Natural killer cell treated with Interleukin-12 subunit alpha and Interleukin-12 subunit beta and Interleukin-15 and Interleukin-18, amount 100 ng/mL, for 72 hours (primary cell): ENCODE results near the gene COX10. TPM values are rescaled to one million over a fixed set of nuclear protein-coding genes. Genes with fewer than 3 reads are reported as not detected.
"Not testable (repeated sequence)": the region's sequence is repeated elsewhere in the genome, so short reads cannot be mapped to it uniquely, and the experiment has no call there.

Experiments
- ATAC-seq, 2 donors: fragments of 150-1000 bp; cut with Tn5 transposase in 1 of 2; sonication (Bioruptor Pico), chemical (Tn5 transposase) in 1 of 2; 2 replicates each; pipeline ENCODE4 v1.10.0; 2021
- DNase-seq: peaks from one replicate; pipeline ENCODE4 v3.0.0; 2022; ENCODE audit warnings: low spot score
- H3K27ac Mint-ChIP-seq, 2 donors: 1 replicate in 1 of 2; 2 replicates in 1 of 2; pipeline ENCODE4 v1.8.0; 2022; ENCODE audit warnings: mixed read lengths in 2 of 2, mild to moderate bottlenecking in 1 of 2, moderate library complexity in 1 of 2
- H3K27me3 Mint-ChIP-seq, 2 donors: 1 replicate in 1 of 2; 2 replicates in 1 of 2; pipeline ENCODE4 v1.8.0; 2022; ENCODE audit warnings: mixed read lengths in 2 of 2
- H3K36me3 Mint-ChIP-seq: one replicate; pipeline ENCODE4 v1.8.0; 2022; ENCODE audit warnings: mixed read lengths
- H3K4me1 Mint-ChIP-seq, 2 donors: 1 replicate in 1 of 2; 2 replicates in 1 of 2; pipeline ENCODE4 v1.8.0; 2022; ENCODE audit warnings: low read depth in 2 of 2, mixed read lengths in 2 of 2, mild to moderate bottlenecking in 1 of 2
- H3K4me3 Mint-ChIP-seq: one replicate; pipeline ENCODE4 v1.8.0; 2022; ENCODE audit warnings: mixed read lengths
- H3K9me3 Mint-ChIP-seq: 2 replicates; pipeline ENCODE4 v1.8.0; 2022; ENCODE audit warnings: mixed read lengths
- total RNA-seq, 2 donors: library from RNA; stranded (reverse); gene quantifications; one replicate each; pipeline ENCODE4 v1.2.3, GENCODE V29; 2022

The COX10 gene
- total RNA-seq, 2 donors from 2014 or later, result 22.7 to 26.4 TPM

DNA sequence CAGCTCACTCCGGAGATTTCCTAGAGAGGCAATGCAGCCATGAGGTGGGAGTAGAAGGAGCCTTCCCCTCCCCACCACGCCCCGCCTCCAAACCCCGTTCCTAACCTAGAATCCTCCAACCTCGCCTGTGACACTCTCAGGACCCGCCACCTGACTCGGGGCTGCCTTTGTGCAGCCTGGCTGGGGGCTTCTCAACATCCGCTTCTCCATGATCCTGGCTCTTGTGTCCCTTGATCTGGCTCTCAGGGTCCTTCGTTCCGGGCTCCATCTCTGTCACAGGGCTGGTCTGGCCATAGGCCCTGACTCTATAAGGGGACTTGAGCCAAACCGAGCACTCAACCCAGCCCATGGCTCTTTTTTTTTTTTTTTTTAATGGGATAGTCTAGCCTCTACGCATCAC lies 143.1 kb downstream of the COX10 start:
- no peak for DNase-seq
- Mint-ChIP-seq H3K27ac (peak overlapping the region in 1 of 2 donors; percentile 22), H3K36me3 (no peaks in the 10 kb centered on the region)

DNA sequence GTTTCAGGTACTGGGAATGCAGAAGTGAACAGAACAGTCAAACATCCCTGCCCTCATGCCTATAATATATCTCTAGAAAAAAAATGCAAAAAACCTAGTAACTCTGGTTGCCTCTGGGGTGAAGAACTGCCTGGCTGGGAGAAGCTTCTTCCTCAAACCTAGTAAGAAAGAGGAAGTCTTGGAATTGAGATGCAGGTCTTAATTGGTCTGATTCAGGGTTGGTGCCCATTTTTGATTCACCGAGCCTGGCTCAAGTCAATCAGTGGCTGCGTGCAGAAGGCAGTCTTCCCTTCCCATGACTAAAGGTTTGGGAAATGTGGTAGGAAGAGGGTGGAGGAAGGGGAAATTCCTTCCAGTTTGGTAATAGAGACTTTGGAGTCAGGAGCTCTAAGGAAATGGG lies 145.0 kb downstream of the COX10 start:
- Mint-ChIP-seq H3K4me1 (peaks cover 12 to 26% of the 10 kb centered on the region in 2 donors), H3K27me3 (no peaks in the 10 kb centered on the region), H3K36me3 (no peaks in the 10 kb centered on the region), H3K27ac (no peak overlapping the region), H3K9me3 (no peaks in the 10 kb centered on the region), H3K4me3 (no peak overlapping the region)
- no peak for ATAC-seq
- DNase-seq, result no peak

More for the DNA sequence above, 143.1 kb downstream of the COX10 start:
- no peak for ATAC-seq
- Mint-ChIP-seq H3K27me3 (no peaks in the 10 kb centered on the region), H3K4me1 (peaks cover 30 to 43% of the 10 kb centered on the region in 2 donors), H3K4me3 (no peak overlapping the region), H3K9me3 (no peaks in the 10 kb centered on the region)

- ATAC-seq, result no peak
- Mint-ChIP-seq H3K4me1 (no peaks in the 10 kb centered on the region), H3K36me3 (peaks cover 5% of the 10 kb centered on the region), H3K27ac (no peak overlapping the region), H3K9me3 (no peaks in the 10 kb centered on the region), H3K4me3 (no peak overlapping the region), H3K27me3 (no peaks in the 10 kb centered on the region)
- no peak for DNase-seq
Observed at GRCh38 chr17:14222611-14223010, 153.3 kb downstream of the COX10 start.

DNA sequence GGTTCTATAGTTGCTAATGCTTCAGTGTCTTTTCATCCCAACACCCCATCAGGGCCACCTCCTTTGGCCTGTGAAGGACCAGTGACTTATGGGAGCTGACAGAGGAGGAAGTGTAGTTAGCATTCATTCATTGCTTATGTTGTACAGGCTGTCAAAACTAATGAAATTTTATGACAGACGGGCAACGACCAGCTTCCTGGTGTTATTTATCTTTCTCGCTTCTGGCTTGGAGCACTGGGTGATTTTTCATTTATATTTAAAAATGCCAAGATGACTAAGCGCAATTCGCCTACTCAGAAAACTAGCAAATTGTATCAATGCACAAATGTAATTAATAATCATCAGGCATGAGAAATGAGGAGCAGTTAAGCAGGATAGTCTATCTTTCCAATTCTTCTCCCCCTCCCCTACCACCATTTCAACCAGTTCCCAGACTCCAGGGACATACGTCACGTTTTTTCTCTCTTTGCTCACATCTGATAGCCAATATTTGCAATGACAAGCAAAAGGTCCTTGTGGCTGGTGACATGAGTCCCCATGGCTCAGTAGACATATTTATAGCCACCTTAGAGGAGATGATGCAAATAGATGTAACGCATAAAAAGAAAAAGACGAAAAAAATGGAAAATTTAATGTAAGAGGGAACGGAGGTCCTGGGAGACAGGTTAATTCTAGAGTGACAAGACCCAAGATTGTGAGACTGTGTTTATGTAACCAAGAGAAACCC lies 156.1 kb downstream of the COX10 start:
- H3K4me3 Mint-ChIP-seq, result no peak overlapping the region
- no peaks in the 10 kb centered on the region for H3K9me3 Mint-ChIP-seq
- H3K27ac Mint-ChIP-seq, result no peak overlapping the region
- ATAC-seq (no peak), DNase-seq (no peak)
- H3K36me3 Mint-ChIP-seq, result peaks cover 5% of the 10 kb centered on the region
- peaks cover 0 to 2% of the 10 kb centered on the region in 2 donors for H3K4me1 Mint-ChIP-seq
- no peaks in the 10 kb centered on the region for H3K27me3 Mint-ChIP-seq

DNA sequence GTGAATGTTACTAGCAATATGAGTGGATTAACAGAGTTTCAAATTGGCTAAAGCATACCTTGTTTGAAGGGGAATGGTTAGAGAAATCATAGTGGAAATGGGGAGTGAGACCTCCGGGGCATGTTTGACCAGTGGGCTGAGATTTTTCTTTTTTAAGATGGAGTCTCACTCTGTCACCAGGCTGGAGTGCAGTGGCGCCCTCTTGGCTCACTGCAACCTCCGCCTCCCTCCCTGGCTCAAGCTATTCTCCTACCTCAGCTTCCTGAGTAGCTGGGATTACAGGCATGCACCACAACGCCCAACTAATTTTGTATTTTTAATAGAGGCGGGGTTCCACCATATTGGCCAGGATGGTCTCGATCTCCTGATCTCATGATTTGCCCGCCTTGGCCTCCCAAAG lies 157.7 kb downstream of the COX10 start:
- Mint-ChIP-seq H3K4me3 (no peak overlapping the region), H3K36me3 (peaks cover 5% of the 10 kb centered on the region), H3K27ac (no peak overlapping the region), H3K4me1 (peaks cover 0 to 2% of the 10 kb centered on the region in 2 donors), H3K27me3 (no peaks in the 10 kb centered on the region), H3K9me3 (no peaks in the 10 kb centered on the region)
- DNase-seq, result no peak
- no peak for ATAC-seq

DNA sequence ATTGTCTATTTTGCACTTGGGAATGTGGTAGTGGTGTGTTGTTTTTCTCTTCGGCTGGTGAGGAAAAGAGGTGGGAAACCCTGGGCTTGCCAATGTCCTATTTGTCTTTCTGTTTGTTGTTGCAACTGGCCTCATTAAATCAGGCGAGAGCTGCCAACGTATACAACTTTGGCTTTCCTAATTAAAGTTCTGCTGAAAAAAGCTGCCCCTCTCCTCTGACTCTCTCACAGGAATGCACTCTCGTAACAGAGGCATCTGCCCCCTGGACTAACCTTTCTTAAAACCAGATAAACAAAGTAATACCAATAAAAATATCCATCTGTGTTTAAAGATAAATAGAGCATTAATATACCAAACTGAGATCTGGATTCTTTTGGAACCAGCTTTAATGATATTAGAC lies 159.6 kb downstream of the COX10 start:
- Mint-ChIP-seq H3K9me3 (no peaks in the 10 kb centered on the region), H3K4me1 (peaks cover 0 to 2% of the 10 kb centered on the region in 2 donors), H3K36me3 (peaks cover 4% of the 10 kb centered on the region), H3K27ac (no peak overlapping the region), H3K4me3 (no peak overlapping the region), H3K27me3 (no peaks in the 10 kb centered on the region)
- DNase-seq (no peak), ATAC-seq (no peak)

GRCh38 chr17:14231187-14231586 lies 161.9 kb downstream of the COX10 start:
- H3K27ac Mint-ChIP-seq, H3K4me1 Mint-ChIP-seq, H3K36me3 Mint-ChIP-seq, H3K27me3 Mint-ChIP-seq, DNase-seq, H3K4me3 Mint-ChIP-seq, ATAC-seq, H3K9me3 Mint-ChIP-seq: not testable (repeated sequence)

GRCh38 chr17:14235047-14235446 lies 165.7 kb downstream of the COX10 start:
- DNase-seq, ATAC-seq, H3K36me3 Mint-ChIP-seq, H3K9me3 Mint-ChIP-seq, H3K27me3 Mint-ChIP-seq, H3K27ac Mint-ChIP-seq, H3K4me3 Mint-ChIP-seq, H3K4me1 Mint-ChIP-seq: not testable (repeated sequence)

DNA sequence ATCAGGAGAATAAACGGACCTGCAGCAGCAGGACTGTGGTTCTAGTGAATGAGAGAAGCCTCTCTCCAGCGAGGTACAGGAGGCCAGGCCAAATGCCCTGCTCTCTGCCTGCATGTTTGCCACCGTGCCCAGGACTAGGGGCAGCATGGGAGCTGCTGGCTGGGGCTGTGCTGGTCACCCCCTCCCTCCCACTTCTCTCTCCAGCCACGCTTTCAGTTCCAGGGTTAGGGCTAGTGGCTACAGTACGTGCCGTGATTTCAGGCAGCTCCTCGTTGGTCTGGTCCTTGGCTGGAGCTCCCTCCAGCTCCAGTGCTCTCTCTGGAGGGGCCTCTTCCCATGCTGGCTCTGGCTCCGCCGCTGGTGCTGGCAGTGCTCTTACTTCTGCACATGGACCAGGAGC lies 166.7 kb downstream of the COX10 start:
- H3K36me3 Mint-ChIP-seq, H3K27me3 Mint-ChIP-seq, H3K4me3 Mint-ChIP-seq, H3K27ac Mint-ChIP-seq, DNase-seq, H3K4me1 Mint-ChIP-seq, H3K9me3 Mint-ChIP-seq: not testable (repeated sequence)
- peak in 1 of 2 donors; percentile 24 for ATAC-seq

DNA sequence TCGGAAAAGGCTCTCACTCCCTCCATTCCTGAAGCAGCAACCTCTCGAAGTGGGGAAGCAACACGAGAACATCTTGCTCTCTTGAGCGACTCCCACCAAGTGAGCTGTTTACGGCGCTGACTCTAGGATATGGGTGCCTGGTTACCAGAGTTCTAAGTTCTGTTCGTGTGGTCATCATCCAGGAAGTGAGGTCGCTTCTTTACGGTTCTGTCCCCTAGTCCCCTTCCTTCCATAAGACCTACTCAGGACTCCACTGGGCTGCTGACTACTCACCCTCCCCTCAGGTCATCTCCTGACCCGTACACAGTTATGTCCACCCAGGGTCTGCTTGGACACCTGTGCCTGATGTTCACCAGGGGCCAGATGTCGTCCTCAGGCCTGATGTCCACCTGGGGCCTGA lies 167.5 kb downstream of the COX10 start, which contains the start of gene CDRT15:
TSS of gene CDRT15 (minus strand) at position 101 of the 400 bp plus-strand sequence. CDS start at position 72, 29 bp downstream.
- not testable (repeated sequence) for H3K4me3 Mint-ChIP-seq, H3K36me3 Mint-ChIP-seq, ATAC-seq, H3K9me3 Mint-ChIP-seq, DNase-seq, H3K27ac Mint-ChIP-seq, H3K27me3 Mint-ChIP-seq, H3K4me1 Mint-ChIP-seq

- H3K27ac Mint-ChIP-seq, H3K36me3 Mint-ChIP-seq, H3K9me3 Mint-ChIP-seq, H3K27me3 Mint-ChIP-seq, H3K4me1 Mint-ChIP-seq, H3K4me3 Mint-ChIP-seq, DNase-seq, ATAC-seq: not testable (repeated sequence)
Observed at GRCh38 chr17:14239271-14239670, 170.0 kb downstream of the COX10 start.

DNA sequence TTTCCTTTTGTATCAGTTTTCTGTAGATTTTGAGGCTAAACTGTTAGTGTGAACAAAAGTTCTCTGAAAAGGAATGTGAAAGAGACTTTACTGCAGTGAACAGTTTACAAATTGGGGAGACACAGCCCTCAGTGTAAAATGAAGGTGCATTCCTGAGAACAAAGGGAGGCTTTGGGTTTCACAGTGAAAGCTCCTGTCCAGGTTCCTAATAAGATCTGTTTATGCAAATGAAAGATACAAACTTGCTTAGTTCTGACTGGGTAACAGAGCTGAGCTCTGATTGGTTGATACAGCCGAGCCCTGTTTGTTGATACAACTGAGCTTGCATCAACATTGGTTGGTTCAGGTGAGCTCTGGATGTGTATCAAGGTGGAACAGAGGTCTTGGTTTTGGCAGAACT lies 175.7 kb downstream of the COX10 start:
- H3K36me3 Mint-ChIP-seq, result no peaks in the 10 kb centered on the region
- no peak overlapping the region for H3K27ac Mint-ChIP-seq
- no peaks in the 10 kb centered on the region for H3K4me1 Mint-ChIP-seq
- H3K27me3 Mint-ChIP-seq, result peaks cover 5 to 12% of the 10 kb centered on the region in 2 donors
- no peak for DNase-seq
- H3K9me3 Mint-ChIP-seq, result no peaks in the 10 kb centered on the region
- ATAC-seq, result no peak
- H3K4me3 Mint-ChIP-seq, result no peak overlapping the region

DNA sequence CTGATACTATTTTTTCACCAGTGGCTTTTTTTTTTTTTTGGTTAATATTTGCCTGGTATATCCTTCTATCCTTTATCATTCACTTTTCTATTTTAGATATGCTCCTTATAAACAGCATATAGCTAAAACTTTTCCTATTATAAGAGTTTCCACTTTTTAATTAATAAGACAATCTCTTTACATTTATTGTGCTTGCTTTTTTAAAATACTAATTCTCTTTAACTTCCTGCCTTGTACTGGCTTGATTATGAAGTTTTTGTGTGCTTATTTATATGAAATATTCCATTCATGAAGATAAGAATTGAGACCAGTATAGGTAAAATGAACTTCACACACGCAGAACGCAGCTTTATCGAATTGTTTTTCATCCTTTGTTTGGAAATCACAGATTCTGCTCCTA lies 176.3 kb downstream of the COX10 start:
- H3K4me3 Mint-ChIP-seq, result no peak overlapping the region
- H3K27me3 Mint-ChIP-seq, result peaks cover 5 to 12% of the 10 kb centered on the region in 2 donors
- H3K36me3 Mint-ChIP-seq, result no peaks in the 10 kb centered on the region
- ATAC-seq (no peak), DNase-seq (no peak)
- no peak overlapping the region for H3K27ac Mint-ChIP-seq
- no peaks in the 10 kb centered on the region for H3K9me3 Mint-ChIP-seq
- H3K4me1 Mint-ChIP-seq, result no peaks in the 10 kb centered on the region
